Cardiac muscle cell (in vitro differentiated cells and primary cell): ENCODE results near the gene NSD2. TPM values are rescaled to one million over a fixed set of nuclear protein-coding genes. Genes with fewer than 3 reads are reported as not detected.
A peak's percentile ranks its signal among the peaks of the same experiment; 100 is the strongest.

Experiments
- DNase-seq, 2 donors: peaks; one replicate each; pipeline versions ENCODE4 v3.0.0 to v3.0.0-alpha.2; 2010 to 2017; ENCODE audit warnings: low read depth in 1 of 2, low spot score in 1 of 2
- H3K27ac ChIP-seq: fragments of 200-600 bp; sonication (generic); 2 replicates; pipeline ENCODE4 v1.5.1; 2016
- H3K27me3 ChIP-seq: fragments of 200-600 bp; sonication (generic); 2 replicates; pipeline ENCODE4 v1.6.0; 2016; ENCODE audit warnings: control low read depth
- H3K36me3 ChIP-seq: fragments of 200-600 bp; sonication (generic); 2 replicates; pipeline ENCODE4 v1.5.1; 2016; ENCODE audit warnings: control low read depth
- H3K4me1 ChIP-seq: fragments of 200-600 bp; sonication (generic); 2 replicates; pipeline ENCODE4 v1.8.1; 2017; ENCODE audit warnings: low read depth, mild to moderate bottlenecking, mixed run types
- H3K4me3 ChIP-seq: fragments of 200-600 bp; sonication (generic); 2 replicates; pipeline ENCODE4 v1.5.1; 2016; ENCODE audit warnings: mild to moderate bottlenecking
- H3K9me3 ChIP-seq: fragments of 200-600 bp; sonication (generic); 2 replicates; pipeline ENCODE4 v1.5.1; 2017; ENCODE audit warnings: low read depth, mild to moderate bottlenecking, control low read depth
- polyA plus RNA-seq: library from polyadenylated mRNA; unstranded; fragments of >200 nt; fragmentation: Nextera tagmentation; extraction: Ambion mirVana; gene quantifications from 2 replicates; pipeline ENCODE4 v1.2.1, GENCODE V29; 2016
- total RNA-seq: library from RNA; depleted of rRNA; stranded (reverse); fragments of >200 nt; gene quantifications from 2 replicates; pipeline ENCODE4 v1.2.3, GENCODE V29; 2016
- TF ChIP-seq, protein P1 (sequence below): IDR thresholded peaks from 2 replicates; pipeline ENCODE4 v1.5.1; 2012; ENCODE audit warnings: low read depth, mild to moderate bottlenecking, low read length

Gene NSD2
- total and polyA plus RNA-seq, 2 experiments from 2014 or later: 49.0 to 91.3 TPM

DNA sequence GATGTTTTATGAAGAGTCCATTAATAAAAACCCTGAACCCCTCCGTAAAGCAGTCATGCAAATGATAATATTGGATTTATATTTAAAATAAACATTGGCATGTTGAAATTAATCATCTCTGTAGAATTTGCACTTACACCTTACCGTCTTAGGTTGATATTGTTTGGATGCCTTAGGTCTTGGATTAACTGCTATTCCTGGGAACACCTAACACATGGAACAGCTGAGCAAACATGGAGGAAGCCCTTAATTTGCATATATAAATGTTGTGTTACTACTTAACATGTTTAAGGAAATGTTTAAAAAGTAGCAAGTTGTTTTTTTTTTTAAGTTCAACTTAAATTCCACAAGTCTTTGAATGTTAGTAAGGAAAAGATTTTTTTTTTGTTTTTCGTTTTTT, 62.5 kb downstream of the NSD2 start:
- no peaks in the 10 kb centered on the region for H3K27me3 ChIP-seq
- no peak overlapping the region for H3K27ac ChIP-seq
- no peaks in the 10 kb centered on the region for H3K4me1 ChIP-seq
- DNase-seq: no peak
- TF ChIP-seq, protein P1, sequence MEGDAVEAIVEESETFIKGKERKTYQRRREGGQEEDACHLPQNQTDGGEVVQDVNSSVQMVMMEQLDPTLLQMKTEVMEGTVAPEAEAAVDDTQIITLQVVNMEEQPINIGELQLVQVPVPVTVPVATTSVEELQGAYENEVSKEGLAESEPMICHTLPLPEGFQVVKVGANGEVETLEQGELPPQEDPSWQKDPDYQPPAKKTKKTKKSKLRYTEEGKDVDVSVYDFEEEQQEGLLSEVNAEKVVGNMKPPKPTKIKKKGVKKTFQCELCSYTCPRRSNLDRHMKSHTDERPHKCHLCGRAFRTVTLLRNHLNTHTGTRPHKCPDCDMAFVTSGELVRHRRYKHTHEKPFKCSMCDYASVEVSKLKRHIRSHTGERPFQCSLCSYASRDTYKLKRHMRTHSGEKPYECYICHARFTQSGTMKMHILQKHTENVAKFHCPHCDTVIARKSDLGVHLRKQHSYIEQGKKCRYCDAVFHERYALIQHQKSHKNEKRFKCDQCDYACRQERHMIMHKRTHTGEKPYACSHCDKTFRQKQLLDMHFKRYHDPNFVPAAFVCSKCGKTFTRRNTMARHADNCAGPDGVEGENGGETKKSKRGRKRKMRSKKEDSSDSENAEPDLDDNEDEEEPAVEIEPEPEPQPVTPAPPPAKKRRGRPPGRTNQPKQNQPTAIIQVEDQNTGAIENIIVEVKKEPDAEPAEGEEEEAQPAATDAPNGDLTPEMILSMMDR: no peak
- H3K9me3 ChIP-seq: no peaks in the 10 kb centered on the region
- peaks cover 26% of the 10 kb centered on the region for H3K36me3 ChIP-seq
- H3K4me3 ChIP-seq: no peak overlapping the region

DNA sequence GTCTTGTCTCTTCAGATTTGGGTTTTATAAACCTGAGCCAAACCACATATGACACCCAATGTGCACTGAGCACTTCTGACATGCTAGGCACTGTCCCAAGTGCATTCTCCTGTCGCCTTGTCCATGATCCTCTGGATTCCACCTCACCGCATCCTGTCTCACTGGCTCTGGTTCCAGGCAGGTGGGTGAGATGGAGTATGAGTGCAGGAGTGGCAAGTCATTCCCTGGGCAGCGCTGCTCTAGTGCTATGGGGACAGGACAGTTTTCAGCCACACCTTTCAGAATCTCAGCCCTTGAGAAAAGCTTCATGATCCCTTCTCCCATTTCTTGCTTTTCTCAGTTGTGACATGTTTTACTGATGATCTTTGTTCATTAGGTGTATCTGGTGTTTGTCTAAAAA, 66.4 kb downstream of the NSD2 start:
- Histone ChIP-seq H3K27ac (no peak overlapping the region), H3K27me3 (no peaks in the 10 kb centered on the region), H3K36me3 (peaks cover 22% of the 10 kb centered on the region), H3K4me3 (no peak overlapping the region), H3K9me3 (no peaks in the 10 kb centered on the region), H3K4me1 (no peaks in the 10 kb centered on the region)
- TF ChIP-seq, protein P1: no peak
- no peak for DNase-seq

DNA sequence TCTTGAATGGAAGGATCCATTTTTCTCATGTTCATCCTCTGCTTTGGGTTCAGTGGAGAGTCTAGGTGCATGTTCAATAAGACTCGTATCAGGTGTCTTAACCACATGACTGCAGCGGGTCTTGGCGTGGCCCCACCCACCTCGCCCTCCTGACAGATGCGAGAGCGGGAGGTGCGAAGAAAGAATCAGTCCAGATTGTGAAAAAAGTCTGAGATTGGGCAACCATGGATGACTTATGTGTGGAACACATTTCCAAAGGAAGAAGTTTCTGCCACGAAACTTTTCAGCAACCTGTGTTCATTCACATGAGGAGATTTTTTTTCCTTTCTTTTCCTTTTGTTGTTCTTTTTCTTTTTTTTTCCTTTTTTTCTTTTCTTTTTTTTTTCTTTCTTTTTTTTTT, 66.8 kb downstream of the NSD2 start:
- Histone ChIP-seq H3K27me3 (no peaks in the 10 kb centered on the region), H3K4me1 (no peaks in the 10 kb centered on the region), H3K4me3 (no peak overlapping the region), H3K27ac (no peak overlapping the region), H3K36me3 (peaks cover 25% of the 10 kb centered on the region), H3K9me3 (no peaks in the 10 kb centered on the region)
- TF ChIP-seq, protein P1: no peak
- peak in 1 of 2 donors; percentile 23 for DNase-seq

DNA sequence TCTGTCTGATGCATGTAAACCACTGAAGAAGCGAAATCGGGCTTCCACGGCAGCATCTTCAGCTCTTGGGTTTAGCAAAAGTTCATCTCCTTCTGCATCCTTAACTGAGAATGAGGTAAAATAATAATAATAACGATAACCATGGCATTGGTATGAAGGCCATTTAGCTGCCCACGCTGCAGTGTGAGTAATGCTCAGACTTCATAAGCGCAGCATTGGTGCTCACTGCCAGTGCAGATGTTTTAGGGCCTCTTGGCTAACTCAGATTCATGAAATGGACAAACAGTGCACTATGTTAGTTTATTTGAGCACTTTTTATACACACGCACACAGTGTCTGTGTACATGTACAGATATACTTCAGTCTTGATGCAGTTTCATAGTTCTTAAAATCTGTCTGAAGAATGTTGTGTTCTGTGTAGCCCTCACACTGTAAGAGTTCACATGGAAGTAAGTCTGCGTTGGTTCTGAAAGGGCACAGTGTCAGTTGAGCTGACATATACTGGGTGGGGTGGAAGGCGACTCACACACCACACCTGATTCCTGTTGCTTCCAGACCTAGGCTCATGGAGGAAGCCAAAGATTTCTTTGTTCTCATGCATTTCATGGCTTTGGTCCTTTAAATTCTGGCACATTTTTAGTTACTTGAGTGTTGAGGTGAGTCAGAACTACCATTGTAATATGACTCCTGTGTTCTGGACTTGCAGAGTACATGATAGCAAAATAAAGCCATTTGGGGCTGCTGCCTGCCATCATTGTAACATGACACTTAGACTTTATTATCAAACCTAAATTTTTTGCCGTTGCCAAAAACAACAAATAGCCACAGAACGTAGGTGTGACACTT, 68.7 kb downstream of the NSD2 start:
- H3K4me1 ChIP-seq: no peaks in the 10 kb centered on the region
- no peaks in the 10 kb centered on the region for H3K27me3 ChIP-seq
- TF ChIP-seq, protein P1: no peak
- H3K4me3 ChIP-seq: no peak overlapping the region
- no peaks in the 10 kb centered on the region for H3K9me3 ChIP-seq
- peaks cover 30% of the 10 kb centered on the region for H3K36me3 ChIP-seq
- peak in 1 of 2 donors; percentile 85 for DNase-seq
- peak overlapping the region; percentile 75 for H3K27ac ChIP-seq

DNA sequence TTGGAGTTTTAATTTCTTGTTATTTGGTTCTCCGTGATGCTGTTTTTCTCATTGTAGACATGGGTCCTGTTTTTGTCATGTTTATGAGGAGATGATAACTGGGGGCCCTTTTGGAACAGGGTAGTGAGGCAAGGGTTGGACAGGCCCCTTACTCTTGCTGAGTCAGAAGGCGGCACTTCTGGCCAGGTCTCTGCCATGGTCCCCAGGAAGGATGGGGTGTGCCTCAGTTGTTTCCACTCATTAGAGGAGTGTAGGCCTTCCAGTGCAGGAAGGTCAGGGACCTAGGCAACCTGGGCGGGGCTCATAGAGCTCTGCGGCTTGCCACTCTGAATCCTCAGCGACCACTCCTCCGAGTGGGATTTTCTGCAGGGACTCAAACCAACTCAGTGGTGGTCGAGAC, 69.4 kb downstream of the NSD2 start:
- Histone ChIP-seq H3K4me1 (no peaks in the 10 kb centered on the region), H3K4me3 (no peak overlapping the region), H3K27me3 (no peaks in the 10 kb centered on the region), H3K36me3 (peaks cover 30% of the 10 kb centered on the region), H3K27ac (no peak overlapping the region), H3K9me3 (no peaks in the 10 kb centered on the region)
- DNase-seq: no peak
- TF ChIP-seq, protein P1: no peak
